Colonic mucosa (tissue), 4 donors: ENCODE measurements around the gene BRK1. TPM values are rescaled to one million over a fixed set of nuclear protein-coding genes. Genes with fewer than 3 reads are reported as not detected.
"Not testable (repeated sequence)": the region's sequence is repeated elsewhere in the genome, so short reads cannot be mapped to it uniquely, and the experiment has no call there.

ENCODE experiments used
- DNase-seq: peaks from one replicate; pipeline ENCODE4 v3.0.0-alpha.2; 2020
- H3K27ac ChIP-seq: fragments of 200-600 bp; one replicate; pipeline ENCODE4 v1.8.0; 2021
- H3K27me3 ChIP-seq: fragments of 200-600 bp; one replicate; pipeline ENCODE4 v1.8.0; 2021
- H3K36me3 ChIP-seq: fragments of 200-600 bp; one replicate; pipeline ENCODE4 v1.8.0; 2021
- H3K4me1 ChIP-seq: fragments of 200-600 bp; one replicate; pipeline ENCODE4 v1.8.0; 2021; ENCODE audit warnings: mild to moderate bottlenecking
- H3K4me3 ChIP-seq: fragments of 200-600 bp; one replicate; pipeline ENCODE4 v1.8.0; 2021
- H3K9ac ChIP-seq, 2 donors: one replicate each; pipeline ENCODE4 v1.7.0; 2013; ENCODE audit warnings: control low read depth in 2 of 2, low read depth in 2 of 2, low read length in 2 of 2
- H3K9me3 ChIP-seq: fragments of 200-600 bp; one replicate; pipeline ENCODE4 v1.8.0; 2021
- intact Hi-C: fragments of 100-400 bp; cut with DNase I; formaldehyde crosslinking; loops from one replicate; pipeline ENCODE4 v1.14.1; 2022
- total RNA-seq, 2 donors: library from RNA; stranded (reverse); fragmentation: NEBNext Ultra II Directional in 1 of 2; extraction: Animal tissue kit (Norgen Biotek cat#: 25700) in 1 of 2; gene quantifications; one replicate each; pipeline ENCODE4 v1.2.1, GENCODE V29; 2021
- TF ChIP-seq, protein P1 (sequence below): fragments of 200-600 bp; IDR thresholded peaks from one replicate; pipeline ENCODE4 v1.8.0; 2022; ENCODE audit warnings: antibody characterized with exemption, mild to moderate bottlenecking
- donor health status: healthy.
- donor health status: DM: no; HTN: no; CAD: no.
- donor health status: DM: no; HTN: no; CAD: no.

BRK1 gene
- total RNA-seq, 2 donors from 2014 or later: 104 to 105 TPM

GRCh38 chr3:10090179-10090578 is 25.3 kb upstream of the BRK1 start:
- no peaks in the 10 kb centered on the region for H3K27me3 ChIP-seq
- intact Hi-C loops: no loop called here
- no peak overlapping the region for H3K4me3 ChIP-seq
- TF ChIP-seq, protein P1, sequence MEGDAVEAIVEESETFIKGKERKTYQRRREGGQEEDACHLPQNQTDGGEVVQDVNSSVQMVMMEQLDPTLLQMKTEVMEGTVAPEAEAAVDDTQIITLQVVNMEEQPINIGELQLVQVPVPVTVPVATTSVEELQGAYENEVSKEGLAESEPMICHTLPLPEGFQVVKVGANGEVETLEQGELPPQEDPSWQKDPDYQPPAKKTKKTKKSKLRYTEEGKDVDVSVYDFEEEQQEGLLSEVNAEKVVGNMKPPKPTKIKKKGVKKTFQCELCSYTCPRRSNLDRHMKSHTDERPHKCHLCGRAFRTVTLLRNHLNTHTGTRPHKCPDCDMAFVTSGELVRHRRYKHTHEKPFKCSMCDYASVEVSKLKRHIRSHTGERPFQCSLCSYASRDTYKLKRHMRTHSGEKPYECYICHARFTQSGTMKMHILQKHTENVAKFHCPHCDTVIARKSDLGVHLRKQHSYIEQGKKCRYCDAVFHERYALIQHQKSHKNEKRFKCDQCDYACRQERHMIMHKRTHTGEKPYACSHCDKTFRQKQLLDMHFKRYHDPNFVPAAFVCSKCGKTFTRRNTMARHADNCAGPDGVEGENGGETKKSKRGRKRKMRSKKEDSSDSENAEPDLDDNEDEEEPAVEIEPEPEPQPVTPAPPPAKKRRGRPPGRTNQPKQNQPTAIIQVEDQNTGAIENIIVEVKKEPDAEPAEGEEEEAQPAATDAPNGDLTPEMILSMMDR: no peak
- peak; percentile 22 for DNase-seq
- no peak overlapping the region for H3K27ac ChIP-seq
- H3K9me3 ChIP-seq: no peaks in the 10 kb centered on the region
- no peak overlapping the region for H3K9ac ChIP-seq
- H3K36me3 ChIP-seq: no peaks in the 10 kb centered on the region
- H3K4me1 ChIP-seq: no peaks in the 10 kb centered on the region

- H3K36me3 ChIP-seq, H3K9ac ChIP-seq, intact Hi-C loops, DNase-seq, H3K9me3 ChIP-seq, H3K4me1 ChIP-seq, H3K27ac ChIP-seq, H3K4me3 ChIP-seq, H3K27me3 ChIP-seq: not testable (repeated sequence)
Observed at GRCh38 chr3:10090774-10091173, 24.7 kb upstream of the BRK1 start.

- H3K9ac ChIP-seq, intact Hi-C loops, DNase-seq, H3K27me3 ChIP-seq, H3K27ac ChIP-seq, H3K9me3 ChIP-seq, H3K4me3 ChIP-seq, H3K4me1 ChIP-seq, H3K36me3 ChIP-seq: not testable (repeated sequence)
Observed at GRCh38 chr3:10091387-10091786, 24.1 kb upstream of the BRK1 start.

GRCh38 chr3:10093678-10094077 is 21.8 kb upstream of the BRK1 start:
- TF ChIP-seq, protein P1: no peak
- DNase-seq: no peak
- Histone ChIP-seq H3K4me3 (no peak overlapping the region), H3K9ac (no peak overlapping the region), H3K4me1 (no peaks in the 10 kb centered on the region), H3K36me3 (no peaks in the 10 kb centered on the region), H3K9me3 (no peaks in the 10 kb centered on the region), H3K27me3 (no peaks in the 10 kb centered on the region), H3K27ac (no peak overlapping the region)
- intact Hi-C loops: no loop called here

- H3K27me3 ChIP-seq: no peaks in the 10 kb centered on the region
- H3K9me3 ChIP-seq: no peaks in the 10 kb centered on the region
- H3K27ac ChIP-seq: no peak overlapping the region
- H3K4me3 ChIP-seq: no peak overlapping the region
- no peaks in the 10 kb centered on the region for H3K36me3 ChIP-seq
- no peak for DNase-seq
- H3K4me1 ChIP-seq: no peaks in the 10 kb centered on the region
- intact Hi-C loops: no loop called here
- TF ChIP-seq, protein P1: no peak
- H3K9ac ChIP-seq: no peak overlapping the region
Observed at GRCh38 chr3:10099041-10099440, 16.4 kb upstream of the BRK1 start.

GRCh38 chr3:10106919-10107318 is 8.6 kb upstream of the BRK1 start:
- no peaks in the 10 kb centered on the region for H3K9me3 ChIP-seq
- H3K4me1 ChIP-seq: no peaks in the 10 kb centered on the region
- no peaks in the 10 kb centered on the region for H3K27me3 ChIP-seq
- intact Hi-C loops: no loop called here
- H3K36me3 ChIP-seq: no peaks in the 10 kb centered on the region
- no peak overlapping the region for H3K27ac ChIP-seq
- TF ChIP-seq, protein P1: no peak
- no peak overlapping the region for H3K9ac ChIP-seq
- DNase-seq: no peak
- no peak overlapping the region for H3K4me3 ChIP-seq

DNA sequence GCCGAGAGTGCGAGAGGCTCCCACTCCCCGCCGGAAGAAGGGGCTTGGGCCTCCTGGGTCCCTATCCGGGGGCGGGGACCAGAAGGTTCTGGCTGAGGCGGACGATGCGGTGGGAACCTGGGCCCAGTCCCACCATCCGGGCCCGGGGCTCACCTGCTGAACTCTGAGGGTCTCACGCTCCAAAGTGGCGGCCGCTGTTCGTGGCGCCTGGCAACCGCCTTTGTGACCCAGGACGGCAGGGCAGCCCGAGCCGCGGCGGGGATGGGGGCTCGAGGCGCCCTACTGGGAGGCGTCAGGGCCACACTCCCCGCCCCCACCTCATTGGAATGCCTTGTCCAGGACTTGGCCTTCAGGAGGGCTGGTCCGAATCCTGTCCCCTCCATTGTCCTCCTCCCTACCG is 7.4 kb upstream of the BRK1 start, which contains the start of gene FANCD2OS:
TSS of gene FANCD2OS (minus strand) at position 165 of the 400 bp plus-strand sequence. CDS start 3,481 bp downstream, outside the sequence.
- Histone ChIP-seq H3K27ac (no peak within 1 kb of the TSS), H3K27me3 (no peaks in the 10 kb centered on the region), H3K4me1 (no peaks in the 10 kb centered on the region), H3K36me3 (no peaks in the 10 kb centered on the region), H3K9ac (no peak within 1 kb of the TSS), H3K9me3 (no peaks in the 10 kb centered on the region), H3K4me3 (no peak within 1 kb of the TSS)
- TF ChIP-seq, protein P1: no peak
- intact Hi-C loops: no loop called here
- no peak for DNase-seq
